DOHH2 (cell line): Measurements from ENCODE around the gene AHI1.

Experiments used
- EZH2phosphoT487 ChIP-seq: fragments of 200-600 bp; sonication (generic); IDR thresholded peaks from 2 replicates; pipeline ENCODE4 v1.6.1; 2017; ENCODE audit warnings: borderline replicate concordance, mild to moderate bottlenecking, antibody characterized with exemption, low read length, moderate library complexity, mixed read lengths
- TF ChIP-seq, protein P1 (sequence below): fragments of 200-600 bp; sonication (generic); IDR thresholded peaks from one replicate; pipeline ENCODE4 v1.5.1; 2014; ENCODE audit warnings: antibody characterized with exemption, mild to moderate bottlenecking, low read depth, low read length; ENCODE audit not compliant: poor library complexity, severe bottlenecking

- TF ChIP-seq, protein P1, sequence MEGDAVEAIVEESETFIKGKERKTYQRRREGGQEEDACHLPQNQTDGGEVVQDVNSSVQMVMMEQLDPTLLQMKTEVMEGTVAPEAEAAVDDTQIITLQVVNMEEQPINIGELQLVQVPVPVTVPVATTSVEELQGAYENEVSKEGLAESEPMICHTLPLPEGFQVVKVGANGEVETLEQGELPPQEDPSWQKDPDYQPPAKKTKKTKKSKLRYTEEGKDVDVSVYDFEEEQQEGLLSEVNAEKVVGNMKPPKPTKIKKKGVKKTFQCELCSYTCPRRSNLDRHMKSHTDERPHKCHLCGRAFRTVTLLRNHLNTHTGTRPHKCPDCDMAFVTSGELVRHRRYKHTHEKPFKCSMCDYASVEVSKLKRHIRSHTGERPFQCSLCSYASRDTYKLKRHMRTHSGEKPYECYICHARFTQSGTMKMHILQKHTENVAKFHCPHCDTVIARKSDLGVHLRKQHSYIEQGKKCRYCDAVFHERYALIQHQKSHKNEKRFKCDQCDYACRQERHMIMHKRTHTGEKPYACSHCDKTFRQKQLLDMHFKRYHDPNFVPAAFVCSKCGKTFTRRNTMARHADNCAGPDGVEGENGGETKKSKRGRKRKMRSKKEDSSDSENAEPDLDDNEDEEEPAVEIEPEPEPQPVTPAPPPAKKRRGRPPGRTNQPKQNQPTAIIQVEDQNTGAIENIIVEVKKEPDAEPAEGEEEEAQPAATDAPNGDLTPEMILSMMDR, result no peak
- no peak for TF ChIP-seq EZH2phosphoT487
These were observed 20.0 kb upstream of the AHI1 start for GRCh38 chr6:135517527-135517926.
